NCI-H128 (cell line): ENCODE measurements around the gene FYB2.

ENCODE experiments used
- DNase-seq: peaks from one replicate; lab custom pipeline; 2025; ENCODE audit not compliant: unreplicated experiment; lab: John Stamatoyannopoulos, UW

FYB2 gene

DNA sequence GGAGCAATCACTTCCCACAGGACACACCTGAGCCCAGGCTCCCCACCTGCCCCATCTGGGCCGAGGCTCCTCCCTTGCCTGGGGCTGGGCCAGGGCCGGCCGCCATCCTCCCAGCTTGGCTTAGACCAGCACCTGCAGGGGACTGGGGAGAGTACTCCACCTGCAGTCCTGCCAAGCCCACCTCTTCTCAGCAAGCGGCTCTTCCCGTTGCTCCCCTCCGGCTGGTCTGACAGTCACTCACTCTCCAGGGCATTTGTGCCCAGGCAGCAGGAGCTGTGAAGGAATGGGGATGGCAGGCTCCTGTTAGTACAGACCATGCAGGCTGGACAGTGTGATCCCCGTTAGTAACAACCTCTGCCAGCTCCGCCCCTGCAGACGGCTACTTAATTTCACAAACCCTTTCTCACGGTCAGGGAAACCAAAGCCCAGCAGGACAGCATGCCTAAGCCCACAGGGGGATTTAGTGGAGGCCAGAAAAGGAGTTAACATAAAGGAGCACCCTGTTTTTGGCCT, at the start of gene FYB2:
FYB2 (minus strand) TSS at position 18 of the 513 bp plus-strand sequence. CDS start 114 bp downstream, outside the sequence.
- no peak for DNase-seq

DNA sequence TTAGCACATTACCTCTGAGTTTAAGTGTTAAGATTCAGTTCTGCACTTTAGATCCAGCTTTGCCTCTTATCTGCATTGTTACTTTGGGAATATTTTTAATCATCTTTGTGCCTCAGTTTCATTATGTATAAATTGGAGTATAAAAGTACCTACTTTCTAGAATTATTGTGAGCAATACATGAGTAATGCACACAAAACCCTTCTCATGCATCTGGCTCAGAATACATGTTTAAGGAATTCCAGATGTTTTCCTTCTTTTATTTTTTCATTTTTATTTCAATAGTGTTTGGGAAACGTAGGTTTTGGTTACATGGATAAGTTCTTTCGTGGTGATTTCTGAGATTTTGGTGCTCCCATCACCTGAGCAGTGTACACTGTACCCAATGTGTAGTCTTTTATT, 49.6 kb upstream of the FYB2 start:
- no peak for DNase-seq

DNA sequence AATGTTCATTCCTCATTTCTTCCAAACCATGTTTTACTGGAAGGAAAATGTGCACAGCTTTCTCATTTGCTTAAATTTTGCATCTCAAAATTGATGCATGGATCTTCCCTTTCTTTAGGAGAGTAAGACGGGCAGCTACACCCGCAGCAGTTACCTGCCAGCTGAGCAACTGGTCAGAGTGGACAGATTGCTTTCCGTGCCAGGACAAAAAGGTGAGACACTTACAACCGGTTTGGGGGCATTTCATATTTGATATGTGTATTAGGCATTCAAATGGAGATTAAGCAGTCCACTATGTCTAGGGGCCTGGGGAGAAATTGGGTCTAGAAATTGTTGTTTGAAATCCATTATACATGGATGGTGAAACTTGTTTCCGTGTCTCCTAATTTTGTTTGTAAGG, 48.3 kb upstream of the FYB2 start:
- no peak for DNase-seq

DNA sequence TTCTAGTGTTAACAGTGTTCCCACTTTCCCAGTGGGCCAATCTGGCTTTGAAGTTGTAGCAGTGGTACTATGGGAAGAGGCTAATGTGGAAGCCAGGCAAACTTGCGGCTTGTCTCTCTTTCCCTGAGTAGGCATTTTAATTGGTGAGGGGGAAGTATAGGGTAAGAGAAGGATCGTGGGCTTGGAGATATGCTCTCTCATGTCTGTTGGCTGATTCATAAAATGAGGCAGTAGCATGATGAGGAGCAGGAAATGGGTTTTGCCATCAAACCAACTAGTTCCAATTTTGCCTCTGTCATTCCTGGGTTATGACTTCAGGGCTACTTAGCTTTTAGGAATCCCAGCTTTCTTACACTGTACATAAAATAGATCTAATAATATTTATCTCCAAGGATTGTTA, 47.5 kb upstream of the FYB2 start:
- no peak for DNase-seq

DNA sequence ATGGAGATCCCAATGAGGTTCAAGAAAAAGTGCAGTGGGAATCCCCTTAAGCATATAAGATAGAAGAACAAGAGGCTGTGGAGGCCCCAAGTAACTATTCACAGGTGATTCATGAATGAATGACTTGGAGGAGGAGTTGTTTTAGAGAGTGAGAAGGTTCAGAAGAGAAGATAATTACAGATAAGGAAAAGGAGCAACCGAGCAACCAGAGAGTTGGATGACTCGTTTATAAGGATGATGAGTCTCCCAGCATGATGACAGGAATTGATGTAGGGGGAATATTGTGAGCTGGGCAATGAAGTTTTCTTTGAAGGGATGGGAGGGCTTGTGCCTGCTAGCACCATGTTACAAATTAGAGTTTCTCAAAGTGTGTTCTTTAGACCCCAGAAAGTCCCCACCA, 45.2 kb upstream of the FYB2 start:
- DNase-seq: no peak

GRCh38 chr1:56863265-56863992, 44.2 kb upstream of the FYB2 start:
- DNase-seq: no peak

DNA sequence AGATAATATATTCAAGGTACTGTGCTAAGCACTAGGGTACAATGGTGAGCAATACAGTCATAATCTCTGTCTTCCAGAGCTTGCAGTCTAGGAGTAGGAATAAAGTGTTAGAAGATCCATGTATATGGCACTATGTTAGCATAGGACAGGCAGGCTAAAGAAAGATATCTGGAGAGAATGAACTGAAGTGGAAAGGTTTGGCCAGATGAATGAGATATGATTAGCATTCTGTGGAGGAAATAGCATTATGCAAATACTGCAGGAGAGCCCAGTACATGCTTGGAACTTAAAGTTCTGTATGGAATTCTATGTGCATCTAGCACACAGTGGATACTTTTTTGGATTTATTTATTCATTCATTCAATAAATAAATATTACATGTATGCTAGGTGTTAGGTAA, 40.1 kb upstream of the FYB2 start:
- DNase-seq: no peak

- DNase-seq: no peak
Observed at GRCh38 chr1:56856186-56856585, 37.0 kb upstream of the FYB2 start.

DNA sequence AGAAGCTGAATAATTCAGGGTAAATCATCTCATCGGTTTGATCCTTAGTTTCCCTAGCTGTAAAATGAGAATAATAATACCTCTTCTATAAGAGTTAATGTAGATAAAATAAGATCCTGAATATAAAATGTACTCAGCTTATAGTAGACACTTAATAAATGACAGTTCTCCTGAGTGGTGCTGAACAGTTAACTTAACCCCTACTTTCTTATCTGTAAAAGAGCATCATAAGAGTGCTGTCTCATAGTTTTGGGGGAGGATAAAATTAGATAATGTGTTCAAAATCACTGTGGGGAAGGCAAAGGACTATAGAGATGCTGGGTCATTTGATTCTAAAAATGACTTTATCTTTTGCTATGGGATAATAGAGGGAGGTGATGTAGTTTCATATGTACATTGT, 36.0 kb upstream of the FYB2 start:
- no peak for DNase-seq

GRCh38 chr1:56854521-56855099, 35.4 kb upstream of the FYB2 start, which contains the start of gene C8A:
TSS of gene C8A (plus strand) at chr1:56854797. CDS start at chr1:56854902, 105 bp downstream.
- DNase-seq: no peak

DNA sequence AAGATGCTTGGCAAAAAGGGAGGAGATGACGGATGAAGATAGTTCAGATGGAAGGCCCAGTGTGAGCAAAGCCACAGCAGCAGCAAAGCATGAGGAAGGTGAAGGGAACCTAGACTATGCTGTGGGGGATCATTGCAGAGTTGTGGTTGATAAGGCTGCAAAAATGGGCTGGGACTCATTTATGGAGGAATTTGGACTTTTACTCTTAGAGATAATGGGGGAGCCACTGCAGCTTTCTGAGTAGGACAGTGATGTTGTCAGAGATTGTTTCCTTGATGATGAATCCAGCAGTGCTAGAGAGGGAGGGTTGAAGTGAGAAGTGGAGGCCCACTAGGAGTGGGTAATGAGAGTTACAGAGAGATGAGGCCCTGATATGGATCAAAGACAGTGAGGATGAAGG, 33.3 kb upstream of the FYB2 start:
- DNase-seq: no peak

- DNase-seq: no peak
Observed at GRCh38 chr1:56850922-56851321, 31.7 kb upstream of the FYB2 start.

GRCh38 chr1:56850411-56850810, 31.2 kb upstream of the FYB2 start:
- DNase-seq: no peak

GRCh38 chr1:56849750-56850149, 30.5 kb upstream of the FYB2 start:
- DNase-seq: no peak

GRCh38 chr1:56845343-56845742, 26.1 kb upstream of the FYB2 start:
- DNase-seq: no peak

GRCh38 chr1:56844545-56845136, 25.4 kb upstream of the FYB2 start:
- peak; percentile 64 for DNase-seq

DNA sequence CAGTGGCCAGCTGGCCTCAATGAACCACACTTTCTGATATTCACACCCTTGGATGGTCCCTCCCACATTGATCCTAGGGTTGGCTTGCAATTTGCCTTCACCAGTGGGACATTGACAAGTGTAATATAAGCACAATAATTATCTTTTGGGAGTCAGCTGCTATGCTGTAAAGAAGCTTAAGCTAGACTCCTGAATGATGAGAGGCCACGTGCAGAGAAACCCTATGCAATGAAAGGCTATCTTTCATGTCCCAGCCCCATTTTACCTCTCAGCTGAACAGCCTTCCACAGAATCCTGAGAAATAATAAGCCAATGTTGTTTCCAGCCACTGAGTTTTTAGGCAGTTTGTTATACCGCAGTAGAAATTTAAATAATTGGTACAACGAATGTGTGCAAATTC, 24.3 kb upstream of the FYB2 start:
- no peak for DNase-seq

DNA sequence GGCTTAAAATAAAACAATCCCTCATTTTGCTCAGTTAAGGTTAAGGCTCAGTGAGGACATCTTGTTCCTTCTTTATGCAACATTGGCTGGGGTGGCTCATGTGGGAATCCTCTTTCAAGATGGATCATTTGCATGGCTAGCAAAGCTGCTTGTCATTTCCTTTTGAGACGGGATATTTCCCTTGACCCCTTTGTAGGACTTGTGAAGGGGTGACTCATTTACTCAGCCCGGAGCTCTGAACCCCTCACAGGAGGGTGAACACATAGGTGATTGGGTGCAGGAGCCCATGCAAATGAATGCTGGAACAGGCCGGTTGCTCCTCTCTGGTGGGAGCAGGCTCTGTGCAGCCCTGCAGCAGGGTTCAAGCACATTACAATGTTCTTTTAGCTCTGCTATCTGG, 19.6 kb upstream of the FYB2 start:
- no peak for DNase-seq

GRCh38 chr1:56837244-56837939, 18.2 kb upstream of the FYB2 start:
- DNase-seq: no peak

- no peak for DNase-seq
Observed at GRCh38 chr1:56836359-56836758, 17.2 kb upstream of the FYB2 start.

DNA sequence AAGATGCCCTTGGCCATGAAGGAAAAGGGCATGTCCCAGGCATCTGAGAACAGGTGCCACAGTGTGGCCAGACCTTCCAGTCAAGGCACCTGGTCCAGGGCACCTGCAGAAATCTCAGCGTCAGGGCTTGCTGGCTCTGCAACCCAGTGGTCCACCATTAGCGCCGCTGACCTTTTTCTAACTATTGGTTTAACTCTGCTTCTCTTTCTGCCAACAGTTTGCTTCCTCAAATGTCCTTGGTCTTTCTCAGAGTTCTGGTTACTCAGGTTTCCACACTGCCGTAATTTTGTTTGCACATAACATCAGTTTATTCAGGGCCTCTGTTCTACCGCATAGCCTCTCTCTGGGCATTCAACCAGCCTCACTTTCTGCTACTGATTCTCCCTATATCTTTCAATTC, 16.5 kb upstream of the FYB2 start:
- no peak for DNase-seq
